ENCODE measurements around the gene HOXC12. TPM values are rescaled to one million over a fixed set of nuclear protein-coding genes. Genes with fewer than 3 reads are reported as not detected.

The HOXC12 gene
- total RNA-seq, 2 experiments from 2014 or later, result not detected

GRCh38 chr12:53929527-53929926, 25.2 kb upstream of the HOXC12 start:
- no peak overlapping the region for H3K27ac ChIP-seq (ENCODE audit: low read depth in 1 of 2, low read length in 2 of 2)
- peaks cover 93 to 97% of the 10 kb centered on the region in 2 experiments for H3K27me3 ChIP-seq (ENCODE audit: control insufficient read depth in 1 of 2, insufficient read depth in 2 of 2, low read length in 2 of 2)
- ChIA-PET CTCF (no interaction called here), POLR2A (interaction anchor here (0.8 kb wide), 1 partner anchor 27 kb away, joined by 4 read pairs; no protein-coding TSS in a partner anchor)
- Mint-ChIP-seq H3K36me3 (ENCODE audit: low read depth) (no peaks in the 10 kb centered on the region), H3K4me1 (ENCODE audit: low read depth) (no peaks in the 10 kb centered on the region), H3K4me3 (no peak overlapping the region), H3K27me3 (peaks cover 96% of the 10 kb centered on the region), H3K27ac (no peak overlapping the region), H3K9me3 (no peaks in the 10 kb centered on the region)
- H3K9me3 ChIP-seq (ENCODE audit: control insufficient read depth in 1 of 2, insufficient read depth in 1 of 2, low read length in 2 of 2), result peaks cover 0 to 20% of the 10 kb centered on the region in 2 experiments
- H3K36me3 ChIP-seq (ENCODE audit: insufficient read depth, low read length), result no peaks in the 10 kb centered on the region
- no peak for DNase-seq
- intact Hi-C loops (cut with DNase I, micrococcal nuclease), result no loop called here
- ATAC-seq (ENCODE audit: poor library complexity), result no peak
- peaks cover 10% of the 10 kb centered on the region for H3K4me1 ChIP-seq (ENCODE audit: insufficient read depth, low read length)
- no peak for TF ChIP-seq CTCF (IDR thresholded peaks at IDR 0.05)
- no peak overlapping the region for H3K4me3 ChIP-seq (ENCODE audit: low read length)

DNA sequence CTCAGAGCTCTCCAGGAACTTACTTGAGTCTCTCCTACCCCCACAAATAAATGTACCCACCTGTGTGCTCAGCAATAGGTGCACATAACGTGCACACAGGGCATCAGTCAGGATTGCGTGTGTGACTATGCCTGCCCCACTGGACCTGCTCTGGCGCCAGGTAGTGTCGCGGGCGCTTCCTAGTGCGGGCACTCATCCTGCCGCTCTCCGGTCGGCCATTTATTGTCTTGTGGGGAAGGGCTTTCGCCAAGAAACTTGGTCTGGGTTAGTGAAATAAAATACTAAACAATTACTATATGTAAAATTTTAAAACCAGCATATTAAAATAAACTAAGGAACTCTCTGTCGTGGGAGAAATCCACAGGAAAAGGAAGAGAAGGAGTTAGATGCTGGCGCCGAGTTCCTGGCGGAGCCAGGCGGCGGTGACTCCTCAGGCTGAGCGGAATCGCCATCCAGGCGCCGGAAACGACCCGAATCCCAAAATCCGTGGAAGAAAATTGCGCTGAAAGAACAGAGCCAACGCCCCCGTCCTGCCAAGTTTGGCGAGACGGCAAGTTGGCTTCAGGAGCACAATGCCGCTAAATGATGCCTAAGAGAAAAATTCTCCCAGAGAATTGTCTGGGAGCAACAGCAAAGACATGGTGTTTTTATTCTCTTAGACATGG, 24.0 kb upstream of the HOXC12 start:
- Mint-ChIP-seq H3K27ac (no peak overlapping the region), H3K4me1 (ENCODE audit: low read depth) (peaks cover 8% of the 10 kb centered on the region), H3K4me3 (no peak overlapping the region), H3K9me3 (no peaks in the 10 kb centered on the region), H3K27me3 (peaks cover 96% of the 10 kb centered on the region), H3K36me3 (ENCODE audit: low read depth) (no peaks in the 10 kb centered on the region)
- ATAC-seq (ENCODE audit: poor library complexity) (no peak), DNase-seq (no peak)
- no peak overlapping the region for H3K4me3 ChIP-seq (ENCODE audit: low read length)
- H3K4me1 ChIP-seq (ENCODE audit: insufficient read depth, low read length), result peaks cover 14% of the 10 kb centered on the region
- no peak for TF ChIP-seq CTCF (IDR thresholded peaks at IDR 0.05)
- H3K9me3 ChIP-seq (ENCODE audit: control insufficient read depth in 1 of 2, insufficient read depth in 1 of 2, low read length in 2 of 2), result peaks cover 0 to 24% of the 10 kb centered on the region in 2 experiments
- no peaks in the 10 kb centered on the region for H3K36me3 ChIP-seq (ENCODE audit: insufficient read depth, low read length)
- ChIA-PET POLR2A (no interaction called here), CTCF (interaction anchor here (1.4 kb wide), 1 partner anchor 22 kb away, joined by 3 read pairs; no protein-coding TSS in a partner anchor)
- intact Hi-C loops (cut with DNase I, micrococcal nuclease), result no loop called here
- no peak overlapping the region for H3K27ac ChIP-seq (ENCODE audit: low read depth in 1 of 2, low read length in 2 of 2)
- H3K27me3 ChIP-seq (ENCODE audit: control insufficient read depth in 1 of 2, insufficient read depth in 2 of 2, low read length in 2 of 2), result peaks cover 94 to 97% of the 10 kb centered on the region in 2 experiments

DNA sequence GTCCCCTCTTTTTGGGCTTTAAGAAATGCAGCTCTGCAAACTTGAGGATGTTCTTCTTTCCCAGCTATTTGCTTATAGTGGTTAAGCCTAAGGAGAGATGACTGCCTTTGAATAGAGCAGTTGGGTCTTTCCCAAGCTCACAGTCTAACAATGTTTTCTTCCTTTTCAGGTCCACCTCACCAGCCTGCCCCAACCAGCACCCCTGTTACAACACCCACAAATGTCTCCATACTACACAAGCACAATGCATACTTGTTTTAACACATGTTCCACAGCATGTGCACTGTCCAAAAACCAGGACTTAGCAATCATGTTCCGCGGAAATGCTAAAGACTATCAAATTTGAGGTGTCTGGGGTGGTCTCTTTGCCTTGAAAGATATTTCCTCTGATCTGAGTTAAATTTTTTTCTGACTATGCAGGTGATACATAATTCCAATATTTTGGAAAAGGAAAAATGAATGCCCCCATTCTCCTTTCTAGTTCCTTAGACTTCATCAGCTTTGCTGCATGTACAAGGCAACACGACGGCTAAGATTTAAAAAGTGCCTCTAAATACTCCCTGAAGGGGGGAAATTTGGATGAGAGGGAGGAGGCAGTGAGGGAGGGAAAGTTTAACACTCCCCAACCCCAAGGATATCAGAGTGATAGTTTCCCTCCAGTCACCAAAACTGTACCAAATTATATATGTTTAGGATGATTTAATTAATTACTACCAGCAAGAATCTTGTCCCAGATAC, 22.7 kb upstream of the HOXC12 start:
- Mint-ChIP-seq H3K36me3 (ENCODE audit: low read depth) (no peaks in the 10 kb centered on the region), H3K4me3 (no peak overlapping the region), H3K27me3 (peaks cover 96% of the 10 kb centered on the region), H3K9me3 (no peaks in the 10 kb centered on the region), H3K27ac (no peak overlapping the region), H3K4me1 (ENCODE audit: low read depth) (peaks cover 12% of the 10 kb centered on the region)
- Histone ChIP-seq H3K4me3 (ENCODE audit: low read length) (no peak overlapping the region), H3K9me3 (ENCODE audit: control insufficient read depth in 1 of 2, insufficient read depth in 1 of 2, low read length in 2 of 2) (peaks cover 0 to 34% of the 10 kb centered on the region in 2 experiments), H3K36me3 (ENCODE audit: insufficient read depth, low read length) (no peaks in the 10 kb centered on the region), H3K27ac (ENCODE audit: low read depth in 1 of 2, low read length in 2 of 2) (no peak overlapping the region), H3K4me1 (ENCODE audit: insufficient read depth, low read length) (peaks cover 15% of the 10 kb centered on the region), H3K27me3 (ENCODE audit: control insufficient read depth in 1 of 2, insufficient read depth in 2 of 2, low read length in 2 of 2) (peaks cover 91 to 97% of the 10 kb centered on the region in 2 experiments)
- ChIA-PET POLR2A (no interaction called here), CTCF (interaction anchor here (1.4 kb wide), 1 partner anchor 21 kb away, joined by 3 read pairs; no protein-coding TSS in a partner anchor)
- intact Hi-C loops (cut with DNase I, micrococcal nuclease), result no loop called here
- no peak for TF ChIP-seq CTCF (IDR thresholded peaks at IDR 0.05)
- ATAC-seq (ENCODE audit: poor library complexity) (no peak), DNase-seq (no peak)

Measured in CD4-positive, alpha-beta T cell (primary cell).